Liver (tissue), 9 donors: ENCODE data around the gene CPO. TPM values are rescaled to one million over a fixed set of nuclear protein-coding genes. Genes with fewer than 3 reads are reported as not detected.

ENCODE experiments used
- DNase-seq: peaks from one replicate; pipeline ENCODE4 v3.0.0-alpha.2; 2017; ENCODE audit warnings: low spot score
- H3K27ac ChIP-seq, 2 donors: one replicate each; pipeline ENCODE4 v1.7.0; 2013; ENCODE audit warnings: inconsistent platforms in 2 of 2, low read length in 2 of 2, control low read depth in 1 of 2, low read depth in 1 of 2, mild to moderate bottlenecking in 1 of 2
- H3K27me3 ChIP-seq, 4 donors: one replicate each; pipeline versions ENCODE4 v1.6.1 to v1.7.0; 2013; ENCODE audit warnings: low read length in 3 of 4, inconsistent platforms in 1 of 4, mild to moderate bottlenecking in 1 of 4, moderate library complexity in 1 of 4; ENCODE audit not compliant: control insufficient read depth in 4 of 4, insufficient read depth in 4 of 4
- H3K36me3 ChIP-seq, 4 donors: one replicate each; pipeline versions ENCODE4 v1.6.1 to v1.7.0; 2013; ENCODE audit warnings: low read length in 3 of 4, mild to moderate bottlenecking in 3 of 4, low read depth in 1 of 4, moderate library complexity in 1 of 4; ENCODE audit not compliant: control insufficient read depth in 4 of 4, insufficient read depth in 3 of 4
- H3K4me1 ChIP-seq, 4 donors: one replicate each; pipeline versions ENCODE4 v1.6.1 to v1.7.0; 2013; ENCODE audit warnings: low read length in 3 of 4, mild to moderate bottlenecking in 3 of 4, moderate library complexity in 1 of 4; ENCODE audit not compliant: control insufficient read depth in 4 of 4, insufficient read depth in 4 of 4
- H3K4me3 ChIP-seq, 3 donors: one replicate each; pipeline versions ENCODE4 v1.6.1 to v1.7.0; 2013; ENCODE audit warnings: low read length in 3 of 3, control low read depth in 1 of 3, low read depth in 1 of 3, mild to moderate bottlenecking in 1 of 3
- H3K9ac ChIP-seq, 2 donors: one replicate each; pipeline ENCODE4 v1.7.0; 2013; ENCODE audit warnings: low read length in 2 of 2, mild to moderate bottlenecking in 2 of 2, moderate library complexity in 2 of 2, control low read depth in 1 of 2, low read depth in 1 of 2
- H3K9me3 ChIP-seq, 4 donors: one replicate each; pipeline versions ENCODE4 v1.6.1 to v1.7.0; 2013; ENCODE audit warnings: low read length in 3 of 4; ENCODE audit not compliant: control insufficient read depth in 4 of 4
- ATF3 ChIP-seq: IDR thresholded peaks from 2 replicates; pipeline ENCODE4 v1.6.1; 2016; ENCODE audit warnings: antibody characterized with exemption
- CTCF ChIP-seq: fragments of 150-350 bp; IDR thresholded peaks from 2 replicates; pipeline ENCODE4 v1.5.1; 2017; ENCODE audit warnings: improper control_type of control experiment, low read depth, low read length; ENCODE audit not compliant: missing input control
- EGR1 ChIP-seq, 2 donors: IDR thresholded peaks; 2 replicates each; pipeline ENCODE4 v1.6.1; 2016 to 2018; ENCODE audit warnings: antibody characterized with exemption in 2 of 2, low read depth in 2 of 2
- FOXA1 ChIP-seq: IDR thresholded peaks from 2 replicates; pipeline ENCODE4 v1.6.1; 2016; ENCODE audit warnings: antibody characterized with exemption
- FOXA2 ChIP-seq: IDR thresholded peaks from 2 replicates; pipeline ENCODE4 v1.6.1; 2016; ENCODE audit warnings: antibody characterized with exemption
- GABPA ChIP-seq, 2 donors: IDR thresholded peaks in 1 of 2; conservative IDR thresholded peaks in 1 of 2; 2 replicates each; pipeline ENCODE4 v1.6.1; 2016; ENCODE audit warnings: antibody characterized with exemption in 2 of 2, mild to moderate bottlenecking in 1 of 2, moderate library complexity in 1 of 2
- HNF4A ChIP-seq, 2 donors: conservative IDR thresholded peaks; 2 replicates each; pipeline ENCODE4 v1.6.1; 2016; ENCODE audit warnings: antibody characterized with exemption in 2 of 2, mild to moderate bottlenecking in 2 of 2
- HNF4G ChIP-seq: IDR thresholded peaks from 2 replicates; pipeline ENCODE4 v1.6.1; 2016; ENCODE audit warnings: antibody characterized with exemption
- JUND ChIP-seq, 2 donors: IDR thresholded peaks; 2 replicates each; pipeline ENCODE4 v1.6.1; 2016; ENCODE audit warnings: antibody characterized with exemption in 2 of 2
- MAX ChIP-seq: IDR thresholded peaks from 2 replicates; pipeline ENCODE4 v1.6.1; 2016; ENCODE audit warnings: antibody characterized with exemption
- NR2F2 ChIP-seq: IDR thresholded peaks from 2 replicates; pipeline ENCODE4 v1.6.1; 2016; ENCODE audit warnings: antibody characterized with exemption
- RAD21 ChIP-seq, 2 donors: IDR thresholded peaks; 2 replicates each; pipeline ENCODE4 v1.6.1; 2016; ENCODE audit warnings: antibody characterized with exemption in 2 of 2, mild to moderate bottlenecking in 2 of 2
- REST ChIP-seq: IDR thresholded peaks from 2 replicates; pipeline ENCODE4 v1.6.1; 2016; ENCODE audit warnings: antibody characterized with exemption, mild to moderate bottlenecking
- RXRA ChIP-seq, 2 donors: IDR thresholded peaks; 2 replicates each; pipeline ENCODE4 v1.6.1; 2017 to 2018; ENCODE audit warnings: antibody characterized with exemption in 2 of 2, mild to moderate bottlenecking in 1 of 2
- SP1 ChIP-seq: IDR thresholded peaks from 2 replicates; pipeline ENCODE4 v1.6.1; 2018; ENCODE audit warnings: antibody characterized with exemption, mild to moderate bottlenecking
- TAF1 ChIP-seq: conservative IDR thresholded peaks from 2 replicates; pipeline ENCODE4 v1.6.1; 2016; ENCODE audit warnings: antibody characterized with exemption, mild to moderate bottlenecking
- YY1 ChIP-seq: IDR thresholded peaks from 2 replicates; pipeline ENCODE4 v1.6.1; 2016; ENCODE audit warnings: antibody characterized with exemption, mild to moderate bottlenecking
- ZBTB33 ChIP-seq: IDR thresholded peaks from 2 replicates; pipeline ENCODE4 v1.6.1; 2016; ENCODE audit warnings: antibody characterized with exemption
- WGBS: extraction: QIAGEN DNeasy Blood & Tissue Kit; methylation state at CpG from one replicate; pipeline ENCODE4 v1.1.7; 2013; 5-methylcytosine and 5-hydroxymethylcytosine counted together
- polyA plus RNA-seq, 2 donors: library from polyadenylated mRNA; stranded (reverse) in 1 of 2; unstranded in 1 of 2; fragments of 200-250 nt in 1 of 2; fragments of >200 nt in 1 of 2; fragmentation: Nextera tagmentation in 1 of 2; extraction: Ambion mirVana in 1 of 2; gene quantifications; one replicate each; pipeline versions ENCODE4 v1.2.1 to v1.2.3, GENCODE V29; 2013 to 2015
- total RNA-seq, 2 donors: library from RNA; depleted of rRNA; stranded (reverse); fragments of >200 nt; gene quantifications; one replicate each; pipeline ENCODE4 v1.2.3, GENCODE V29; 2014
- donor health status: healthy.
- donor health status: healthy.
- donor health status: healthy.
- donor health status: healthy.
- donor health status: healthy.

Gene CPO
- total and polyA plus RNA-seq, 4 donors, result 0.07 to 0.31 (median 0.25) TPM; not detected in 1

- no peak overlapping the region for H3K27ac ChIP-seq
- WGBS, result 59% methylated on average over 7 of the region's 7 CpGs
- H3K27me3 ChIP-seq, result no peaks in the 10 kb centered on the region
- H3K4me1 ChIP-seq, result peaks cover 0 to 17% (median 8%) of the 10 kb centered on the region in 4 donors
- no peaks in the 10 kb centered on the region for H3K9me3 ChIP-seq
- no peak overlapping the region for H3K9ac ChIP-seq
- H3K36me3 ChIP-seq, result no peaks in the 10 kb centered on the region
- no peak for DNase-seq
- no peak overlapping the region for H3K4me3 ChIP-seq
- TF ChIP-seq FOXA2, result no peak
- TF ChIP-seq REST, result no peak
- peak; percentile 25 for TF ChIP-seq SP1
- peak; percentile 82 to 84 for TF ChIP-seq HNF4A (conservative IDR thresholded peaks at IDR 0.05)
- TF ChIP-seq RXRA (IDR thresholded peaks at IDR 0.05), result peak; percentile 21 to 57
- TF ChIP-seq HNF4G, result peak; percentile 53
- peak in 1 of 2 donors; percentile 37 for TF ChIP-seq JUND (IDR thresholded peaks at IDR 0.05)
These were observed 29.1 kb downstream of the CPO start for GRCh38 chr2:206968134-206969086.

- TF ChIP-seq EGR1 (IDR thresholded peaks at IDR 0.05; ENCODE audit: low read depth in 2 of 2) (no peak), JUND (IDR thresholded peaks at IDR 0.05) (no peak), RAD21 (IDR thresholded peaks at IDR 0.05) (no peak), FOXA2 (no peak), TAF1 (no peak), GABPA (IDR thresholded peaks at IDR 0.05 in 1 of 2, conservative IDR thresholded peaks at IDR 0.05 in 1 of 2) (no peak), REST (no peak), CTCF (no peak), HNF4A (conservative IDR thresholded peaks at IDR 0.05) (no peak), RXRA (IDR thresholded peaks at IDR 0.05) (no peak), SP1 (no peak), FOXA1 (no peak), ATF3 (no peak), YY1 (no peak), NR2F2 (no peak), ZBTB33 (no peak), MAX (no peak)
- Histone ChIP-seq H3K27ac (no peak overlapping the region), H3K9ac (no peak overlapping the region), H3K36me3 (no peaks in the 10 kb centered on the region), H3K27me3 (no peaks in the 10 kb centered on the region), H3K4me1 (peaks cover 0 to 15% (median 8%) of the 10 kb centered on the region in 4 donors), H3K9me3 (no peaks in the 10 kb centered on the region), H3K4me3 (no peak overlapping the region)
- WGBS, result 95% methylated on average over 6 of the region's 6 CpGs
- no peak for DNase-seq
These were observed 29.9 kb downstream of the CPO start for GRCh38 chr2:206969192-206969591.
